Measurements from ENCODE around the gene INSIG1. TPM values are rescaled to one million over a fixed set of nuclear protein-coding genes. Genes with fewer than 3 reads are reported as not detected.

INSIG1 gene
- total RNA-seq, 1 experiment from 2014 or later: 54.7 TPM

DNA sequence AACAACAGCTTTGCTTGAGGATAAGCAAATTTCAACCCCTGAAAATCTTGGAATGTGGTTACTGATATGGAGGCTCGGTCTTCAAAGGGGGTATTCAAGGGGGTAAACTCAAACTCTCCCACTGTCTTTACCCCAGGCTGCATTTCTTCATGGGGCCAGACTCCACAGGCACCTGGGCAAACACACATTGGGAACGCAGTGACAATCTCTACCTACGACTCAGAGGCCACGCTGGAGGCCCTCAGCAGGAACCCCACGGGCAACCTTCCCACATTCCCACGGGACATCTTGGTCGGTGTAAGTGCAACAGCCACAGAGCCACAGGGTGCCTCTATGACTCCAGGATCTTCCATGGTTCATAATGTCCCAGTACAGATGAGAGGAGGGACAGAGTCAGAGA is 2.2 kb upstream of the INSIG1 start:
- ChIA-PET CTCF (interaction anchor here (1.4 kb wide), 1 partner anchor 61 kb away, joined by 3 read pairs; no protein-coding TSS in a partner anchor), RAD21 (ENCODE audit: low non-redundant PET in 1 of 2, low total read pairs in 2 of 2, uncharacterized antibody in 2 of 2, unreplicated experiment in 2 of 2) (no interaction called here), POLR2A (no interaction called here)
- no peak overlapping the region for H2AFZ ChIP-seq (ENCODE audit: low read depth, low read length, poor library complexity, severe bottlenecking)
- intact Hi-C loops (cut with micrococcal nuclease): loop anchor here (5.0 kb wide), 1 partner anchor 103 kb away; no protein-coding TSS in a partner anchor
- peaks cover 31 to 53% of the 10 kb centered on the region in 2 experiments for H3K4me1 ChIP-seq (ENCODE audit: control insufficient read depth in 1 of 2, insufficient read depth in 2 of 2, low read length in 2 of 2)
- peaks cover 14% of the 10 kb centered on the region for H3K79me2 ChIP-seq (ENCODE audit: insufficient read depth, low read length)
- BruUV-seq (replicated peaks): no TSS peak
- H3K4me3 ChIP-seq (replicated peaks in 1 of 2; ENCODE audit: low read depth in 1 of 2, low read length in 2 of 2): no peak overlapping the region
- no peaks in the 10 kb centered on the region for H3K27me3 ChIP-seq (ENCODE audit: insufficient read depth, low read length)
- H4K20me1 ChIP-seq (ENCODE audit: insufficient read depth): no peaks in the 10 kb centered on the region
- DNase-seq (ENCODE audit: low read depth, low spot score) (no peak), ATAC-seq (no peak)
- no peaks in the 10 kb centered on the region for H3K9me3 ChIP-seq (ENCODE audit: control insufficient read depth in 1 of 2, insufficient read depth in 1 of 2, low read depth in 1 of 2, low read length in 2 of 2)
- peaks cover 0 to 5% of the 10 kb centered on the region in 2 experiments; a peak in 2 of 4 replicates for H3K36me3 ChIP-seq (ENCODE audit: control insufficient read depth in 1 of 2, insufficient read depth in 2 of 2, low read length in 2 of 2)
- H3K9ac ChIP-seq (ENCODE audit: low read length): no peak overlapping the region
- TF ChIP-seq, protein P1, sequence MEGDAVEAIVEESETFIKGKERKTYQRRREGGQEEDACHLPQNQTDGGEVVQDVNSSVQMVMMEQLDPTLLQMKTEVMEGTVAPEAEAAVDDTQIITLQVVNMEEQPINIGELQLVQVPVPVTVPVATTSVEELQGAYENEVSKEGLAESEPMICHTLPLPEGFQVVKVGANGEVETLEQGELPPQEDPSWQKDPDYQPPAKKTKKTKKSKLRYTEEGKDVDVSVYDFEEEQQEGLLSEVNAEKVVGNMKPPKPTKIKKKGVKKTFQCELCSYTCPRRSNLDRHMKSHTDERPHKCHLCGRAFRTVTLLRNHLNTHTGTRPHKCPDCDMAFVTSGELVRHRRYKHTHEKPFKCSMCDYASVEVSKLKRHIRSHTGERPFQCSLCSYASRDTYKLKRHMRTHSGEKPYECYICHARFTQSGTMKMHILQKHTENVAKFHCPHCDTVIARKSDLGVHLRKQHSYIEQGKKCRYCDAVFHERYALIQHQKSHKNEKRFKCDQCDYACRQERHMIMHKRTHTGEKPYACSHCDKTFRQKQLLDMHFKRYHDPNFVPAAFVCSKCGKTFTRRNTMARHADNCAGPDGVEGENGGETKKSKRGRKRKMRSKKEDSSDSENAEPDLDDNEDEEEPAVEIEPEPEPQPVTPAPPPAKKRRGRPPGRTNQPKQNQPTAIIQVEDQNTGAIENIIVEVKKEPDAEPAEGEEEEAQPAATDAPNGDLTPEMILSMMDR (IDR thresholded peaks at IDR 0.05 in 2 of 3, conservative IDR thresholded peaks at IDR 0.05 in 1 of 3; ENCODE audit: borderline replicate concordance in 1 of 3, insufficient read depth in 1 of 3, low read depth in 2 of 3, low read length in 2 of 3): no peak
- TF ChIP-seq SP1 (IDR thresholded peaks at IDR 0.05; ENCODE audit: low read depth): no peak
- no peak for TF ChIP-seq ZNF274 (IDR thresholded peaks at IDR 0.05; ENCODE audit: low read depth, low read length)
- no peak for TF ChIP-seq EZH2phosphoT487 (IDR thresholded peaks at IDR 0.05; ENCODE audit: borderline replicate concordance)
- no peak for TF ChIP-seq JUND (IDR thresholded peaks at IDR 0.05)
- H3K27ac ChIP-seq (ENCODE audit: low read depth, low read length): no peak overlapping the region
- H3K9me2 ChIP-seq (ENCODE audit: insufficient read depth): no peaks in the 10 kb centered on the region
- peak overlapping the region; percentile 98; the same call in 1 of the 2 replicates for H3K4me2 ChIP-seq (ENCODE audit: low read length)

DNA sequence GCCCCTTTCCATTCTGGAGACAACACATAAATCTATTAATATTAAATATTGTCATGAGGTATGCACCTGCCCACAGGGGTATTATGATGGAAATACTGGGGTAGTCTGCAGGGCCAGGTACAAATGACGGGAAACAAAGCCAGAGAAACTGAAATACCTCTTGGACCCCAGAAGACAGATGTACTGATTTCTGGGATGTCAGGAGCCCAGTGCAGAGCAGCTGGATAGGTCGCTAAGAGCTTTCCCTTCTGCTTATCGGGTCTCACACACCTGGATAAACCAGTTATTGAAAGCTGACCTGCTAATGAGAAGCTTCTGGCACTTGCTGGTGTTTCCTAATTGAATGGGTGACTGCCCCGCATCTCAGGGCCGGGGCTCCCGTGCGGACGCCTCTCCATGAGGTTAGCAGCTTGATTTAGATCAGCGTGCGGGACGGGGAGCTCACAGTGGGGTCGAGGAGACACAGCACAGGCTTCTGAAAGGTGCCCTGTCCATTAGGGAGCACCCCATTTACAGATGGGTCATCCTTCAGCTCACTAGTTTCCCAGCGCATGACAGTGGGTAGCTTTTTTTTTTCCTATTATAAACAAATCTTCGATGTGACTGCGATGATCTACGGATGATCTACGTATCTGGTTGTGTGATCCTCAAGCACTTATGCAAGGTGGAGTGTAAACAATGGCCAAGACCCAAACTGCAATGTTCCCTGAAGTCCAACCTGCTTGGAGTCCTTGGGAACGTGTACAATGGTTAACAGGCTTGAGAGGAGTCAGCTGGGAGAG is 1.5 kb upstream of the INSIG1 start:
- ATAC-seq (no peak), DNase-seq (ENCODE audit: low read depth, low spot score) (no peak)
- intact Hi-C loops (cut with micrococcal nuclease): loop anchor here (2.0 to 5.0 kb wide), 2 partner anchors 91 to 104 kb away; no protein-coding TSS in a partner anchor
- no peaks in the 10 kb centered on the region for H3K9me3 ChIP-seq (ENCODE audit: control insufficient read depth in 1 of 2, insufficient read depth in 1 of 2, low read depth in 1 of 2, low read length in 2 of 2)
- peaks cover 25 to 46% of the 10 kb centered on the region in 2 experiments for H3K4me1 ChIP-seq (ENCODE audit: control insufficient read depth in 1 of 2, insufficient read depth in 2 of 2, low read length in 2 of 2)
- H4K20me1 ChIP-seq (ENCODE audit: insufficient read depth): no peaks in the 10 kb centered on the region
- POLR2A ChIA-PET: no interaction called here
- TF ChIP-seq JUND (IDR thresholded peaks at IDR 0.05) (no peak), POLR2AphosphoS5 (IDR thresholded peaks at IDR 0.05; ENCODE audit: low read depth, low read length) (no peak; the same call in 1 of the 2 replicates), SRF (IDR thresholded peaks at IDR 0.05; ENCODE audit: low read depth) (no peak)
- no peaks in the 10 kb centered on the region for H3K9me2 ChIP-seq (ENCODE audit: insufficient read depth)
- peak overlapping the region; percentile 98 for H3K4me2 ChIP-seq (ENCODE audit: low read length)
- H2AFZ ChIP-seq (ENCODE audit: low read depth, low read length, poor library complexity, severe bottlenecking): no peak overlapping the region
- no peaks in the 10 kb centered on the region for H3K27me3 ChIP-seq (ENCODE audit: insufficient read depth, low read length)
- peak overlapping the region; percentile 82 for H3K9ac ChIP-seq (ENCODE audit: low read length)
- H3K36me3 ChIP-seq (ENCODE audit: control insufficient read depth in 1 of 2, insufficient read depth in 2 of 2, low read length in 2 of 2): peaks cover 0 to 5% of the 10 kb centered on the region in 2 experiments; a peak in 2 of 4 replicates
- RAD21 ChIA-PET (ENCODE audit: low non-redundant PET in 1 of 2, low total read pairs in 2 of 2, uncharacterized antibody in 2 of 2, unreplicated experiment in 2 of 2): no interaction called here
- CTCF ChIA-PET: interaction anchor here (1.4 kb wide), 1 partner anchor 61 kb away, joined by 3 read pairs; no protein-coding TSS in a partner anchor
- peaks cover 20% of the 10 kb centered on the region for H3K79me2 ChIP-seq (ENCODE audit: insufficient read depth, low read length)
- BruUV-seq (replicated peaks): no TSS peak
- peak overlapping the region; percentile 64 to 70 for H3K4me3 ChIP-seq (replicated peaks in 1 of 2; ENCODE audit: low read depth in 1 of 2, low read length in 2 of 2)
- H3K27ac ChIP-seq (ENCODE audit: low read depth, low read length): peak overlapping the region; percentile 90

Measured in HCT116 (cell line).